Inferior parietal cortex (tissue), 1 donor: ENCODE results near the gene DNAJC5.
A peak's percentile ranks its signal among the peaks of the same experiment; 100 is the strongest.
"Not testable (repeated sequence)": the region's sequence is repeated elsewhere in the genome, so short reads cannot be mapped to it uniquely, and the experiment has no call there.

ENCODE experiments used
- DNase-seq: peaks from one replicate; pipeline ENCODE4 v3.0.0-alpha.2; 2016; ENCODE audit errors: extremely low spot score

Gene DNAJC5

GRCh38 chr20:63908008-63908682 lies 13.2 kb downstream of the DNAJC5 start:
- DNase-seq = no peak

DNA sequence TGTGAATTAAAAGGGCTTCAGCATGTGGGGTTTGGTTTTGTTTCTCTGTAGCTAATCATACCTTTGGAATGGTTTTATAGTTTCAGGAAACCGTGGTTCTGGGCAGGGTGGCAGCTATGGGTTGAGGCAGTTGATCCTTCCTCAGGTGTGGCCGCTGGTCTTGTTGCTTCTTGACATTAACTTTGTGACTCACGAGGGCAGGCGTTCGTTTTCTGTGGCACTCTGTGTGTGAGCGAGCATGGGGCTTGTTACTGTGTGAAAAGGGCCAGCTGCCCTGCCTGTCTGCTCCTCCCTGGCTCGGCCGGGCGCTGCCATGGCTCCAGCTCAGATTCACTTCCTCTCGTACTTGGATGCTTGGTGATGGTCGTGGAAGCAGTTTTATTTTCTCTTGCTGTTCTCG lies 16.2 kb downstream of the DNAJC5 start:
- no peak for DNase-seq

GRCh38 chr20:63913768-63914167 lies 18.8 kb downstream of the DNAJC5 start:
- no peak for DNase-seq

DNA sequence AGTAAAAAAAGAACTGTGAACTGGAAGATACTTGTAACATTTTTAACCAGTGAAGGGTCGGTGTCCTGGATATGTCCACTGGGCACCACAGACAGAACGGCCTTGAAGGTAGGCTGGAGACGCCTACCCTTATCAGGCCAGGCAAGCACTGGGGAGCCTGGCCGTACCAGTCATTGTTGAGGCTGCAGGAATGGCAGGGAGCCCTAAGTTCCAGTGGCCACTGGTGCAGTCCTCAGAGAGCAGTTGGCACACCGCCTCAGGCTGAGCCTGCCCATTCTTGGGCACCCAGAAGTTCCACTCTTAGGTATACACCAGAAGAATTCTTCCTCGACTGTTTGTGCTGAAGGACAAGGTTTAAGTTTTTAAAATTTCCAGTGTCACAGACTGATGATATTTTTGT lies 20.5 kb downstream of the DNAJC5 start:
- DNase-seq = no peak

GRCh38 chr20:63916371-63916939 lies 21.5 kb downstream of the DNAJC5 start:
- DNase-seq = not testable (repeated sequence)

GRCh38 chr20:63917811-63918210 lies 22.9 kb downstream of the DNAJC5 start:
- DNase-seq = peak; percentile 44

GRCh38 chr20:63919130-63919529 lies 24.2 kb downstream of the DNAJC5 start:
- DNase-seq = no peak

- DNase-seq = no peak
These were observed 25.3 kb downstream of the DNAJC5 start for GRCh38 chr20:63920226-63920625.

- no peak for DNase-seq
These were observed 28.7 kb downstream of the DNAJC5 start for GRCh38 chr20:63923651-63924050.

DNA sequence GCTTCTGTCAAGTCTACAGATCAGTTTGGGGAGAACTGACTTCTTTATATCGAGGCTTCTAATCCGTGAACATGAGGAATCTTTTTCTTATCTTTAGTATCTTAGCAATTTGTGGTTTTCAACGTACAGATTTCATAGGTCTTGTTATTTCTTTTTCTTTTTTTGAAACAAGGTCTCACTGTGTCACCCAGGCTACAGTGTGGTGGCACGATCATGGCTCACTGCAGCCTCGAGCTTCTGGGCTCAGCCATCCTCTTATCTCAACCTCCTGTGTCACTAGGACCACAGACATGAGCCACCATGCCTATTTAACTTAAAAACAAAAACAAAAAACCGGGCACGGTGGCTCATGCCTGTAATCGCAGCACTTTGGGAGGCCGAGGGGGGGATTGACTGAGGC lies 29.3 kb downstream of the DNAJC5 start:
- no peak for DNase-seq

- DNase-seq = no peak
These were observed 31.4 kb downstream of the DNAJC5 start for GRCh38 chr20:63926298-63926697.

- no peak for DNase-seq
These were observed 34.1 kb downstream of the DNAJC5 start for GRCh38 chr20:63929071-63929470.

DNA sequence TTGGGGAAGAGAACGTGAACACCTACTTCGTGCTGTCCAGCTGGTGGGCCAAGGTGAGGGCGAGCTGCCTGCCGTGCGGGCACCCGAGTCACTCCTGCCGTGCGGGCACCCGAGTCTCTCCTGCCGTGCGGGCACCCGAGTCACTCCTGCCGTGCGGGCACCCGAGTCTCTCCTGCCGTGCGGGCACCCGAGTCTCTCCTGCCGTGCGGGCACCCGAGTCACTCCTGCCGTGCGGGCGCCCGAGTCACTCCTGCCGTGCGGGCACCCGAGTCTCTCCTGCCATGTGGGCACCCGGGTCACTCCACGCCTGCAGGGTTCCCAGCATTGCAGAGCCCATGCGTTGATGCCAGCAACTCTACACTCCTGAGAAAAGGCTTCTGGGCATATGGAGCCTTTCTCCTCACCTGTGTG lies 34.6 kb downstream of the DNAJC5 start:
- DNase-seq = not testable (repeated sequence)

GRCh38 chr20:63930971-63931553 lies 36.1 kb downstream of the DNAJC5 start:
- no peak for DNase-seq

DNA sequence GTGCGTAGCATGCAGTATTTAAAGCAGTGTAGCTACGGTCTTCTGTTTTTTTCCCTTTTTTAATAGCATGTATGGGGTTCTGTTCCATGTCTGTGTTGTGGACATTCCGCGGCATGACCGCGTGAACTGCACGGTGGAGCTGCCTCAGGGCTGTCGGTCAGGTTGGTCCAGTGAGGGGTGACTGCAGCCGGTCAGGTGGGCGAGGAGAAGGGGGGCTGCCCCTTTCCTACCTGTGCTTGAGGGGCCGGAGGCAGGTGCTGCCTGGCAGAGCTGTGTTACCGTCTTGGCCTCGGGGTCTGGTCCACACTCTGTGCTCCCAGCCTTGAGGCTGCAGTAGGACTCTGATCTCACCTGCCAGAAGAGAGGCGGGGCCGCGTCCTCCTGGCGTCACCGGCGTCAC lies 36.8 kb downstream of the DNAJC5 start:
- no peak for DNase-seq

DNA sequence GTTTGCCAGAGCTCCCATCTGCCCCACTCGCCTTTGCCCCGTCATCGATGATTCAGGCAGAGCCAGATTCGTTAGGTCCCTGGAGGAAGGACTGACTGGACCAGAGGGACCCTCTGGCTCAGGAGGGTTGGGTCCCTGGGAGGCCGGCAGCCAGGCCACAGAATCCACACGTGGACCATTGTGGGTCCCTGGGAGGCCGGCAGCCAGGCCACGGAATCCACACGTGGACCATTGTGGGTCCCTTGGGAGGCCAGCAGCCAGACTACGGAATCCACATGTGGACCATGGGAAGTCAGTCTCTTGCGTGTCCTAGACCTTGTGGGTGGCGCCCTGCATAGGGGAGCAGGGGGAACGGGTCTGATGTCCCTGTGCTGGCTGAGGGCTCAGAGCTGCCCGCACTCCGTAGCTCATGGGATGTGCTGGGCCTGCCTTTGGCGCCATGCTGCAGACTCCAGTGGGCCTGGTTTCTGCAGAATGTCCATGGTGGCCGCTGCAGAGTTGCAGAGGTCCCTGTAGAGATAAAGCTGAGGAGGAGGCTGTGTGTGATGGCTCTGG lies 37.8 kb downstream of the DNAJC5 start:
- DNase-seq = no peak

DNA sequence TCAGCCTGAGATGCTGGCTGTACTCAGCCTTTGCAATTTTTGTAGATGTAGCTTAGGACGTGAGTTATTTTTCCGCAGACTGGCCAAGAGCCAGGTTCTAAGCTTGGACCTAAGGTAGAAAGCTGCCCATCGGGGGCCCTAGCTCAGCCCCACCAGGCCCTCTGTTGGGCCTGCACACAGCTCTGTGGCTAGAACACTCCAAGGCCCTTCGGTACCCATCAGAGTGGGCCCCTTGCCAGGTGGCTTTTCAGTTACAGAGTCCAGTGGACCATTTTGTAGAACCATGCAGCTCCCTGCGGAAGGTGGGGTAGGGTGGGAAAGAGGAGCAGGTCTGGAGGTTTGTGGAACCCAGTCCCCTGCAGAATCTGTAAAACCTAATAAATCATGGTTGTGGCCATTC lies 38.7 kb downstream of the DNAJC5 start:
- no peak for DNase-seq

- DNase-seq = no peak
These were observed 39.5 kb downstream of the DNAJC5 start for GRCh38 chr20:63934271-63935068.

GRCh38 chr20:63935447-63935846 lies 40.5 kb downstream of the DNAJC5 start:
- no peak for DNase-seq

GRCh38 chr20:63937596-63937995 lies 42.7 kb downstream of the DNAJC5 start:
- no peak for DNase-seq

- DNase-seq = no peak
These were observed 44.4 kb downstream of the DNAJC5 start for GRCh38 chr20:63939061-63939935.
